H1 (cell line): Measurements from ENCODE around the gene HPD. TPM values are rescaled to one million over a fixed set of nuclear protein-coding genes. Genes with fewer than 3 reads are reported as not detected.

Source experiments
- CTCF ChIA-PET: fragments of 300-600 bp; sonication (Branson Sonifier 250); formaldehyde crosslinking; loops from one replicate; lab custom pipeline; 2021; ENCODE audit not compliant: partially characterized antibody; lab: Charles Lee
- POLR2A ChIA-PET: fragments of 300-600 bp; sonication (Branson Sonifier 250); formaldehyde crosslinking; loops from one replicate; lab custom pipeline; 2021; ENCODE audit warnings: inconsistent platforms; ENCODE audit not compliant: partially characterized antibody; lab: Charles Lee
- DNase-seq, 2 experiments: peaks; one replicate each; pipeline versions ENCODE4 v3.0.0 to v3.0.0-alpha.2; 2010 to 2022; ENCODE audit warnings: low spot score in 2 of 2, low read depth in 1 of 2, mixed read lengths in 1 of 2
- FAIRE-seq: peaks from 2 replicates; lab custom pipeline; 2011; peaks lifted over from hg19 to GRCh38; lab: Jason Lieb, UNC
- H2AFZ ChIP-seq: 2 replicates; pipeline ENCODE4 v1.8.1; 2012; ENCODE audit warnings: low read length, inconsistent platforms
- H2AK5ac ChIP-seq: 2 replicates; pipeline ENCODE4 v1.6.1; 2013; ENCODE audit warnings: low read depth, low read length
- H2BK120ac ChIP-seq: replicated peaks from 2 replicates; pipeline ENCODE3; 2013; ENCODE audit warnings: low read depth, low read length, inconsistent platforms
- H2BK12ac ChIP-seq: 2 replicates; pipeline ENCODE4 v1.6.1; 2013; ENCODE audit warnings: low read depth, low read length
- H2BK15ac ChIP-seq: 2 replicates; pipeline ENCODE4 v1.6.1; 2013; ENCODE audit warnings: low read length
- H2BK20ac ChIP-seq: 2 replicates; pipeline ENCODE4 v1.6.1; 2013; ENCODE audit warnings: low read length
- H2BK5ac ChIP-seq: 2 replicates; pipeline ENCODE4 v1.6.1; 2013; ENCODE audit warnings: low read depth, low read length
- H3K14ac ChIP-seq: 2 replicates; pipeline ENCODE4 v1.6.1; 2013; ENCODE audit warnings: inconsistent platforms; ENCODE audit not compliant: insufficient read length
- H3K18ac ChIP-seq: 2 replicates; pipeline ENCODE4 v1.6.1; 2013; ENCODE audit warnings: low read length; ENCODE audit errors: extremely low read depth
- H3K23ac ChIP-seq: 2 replicates; pipeline ENCODE4 v1.6.1; 2013; ENCODE audit warnings: inconsistent platforms; ENCODE audit not compliant: insufficient read length
- H3K23me2 ChIP-seq: 2 replicates; pipeline ENCODE4 v1.6.1; 2013; ENCODE audit warnings: low read depth, low read length
- H3K27ac ChIP-seq: 2 replicates; pipeline ENCODE4 v1.6.1; 2011; ENCODE audit warnings: low read depth, low read length, inconsistent platforms
- H3K27me3 ChIP-seq, 4 experiments: replicated peaks in 1 of 4; 1 replicate in 1 of 4; 2 replicates in 3 of 4; pipeline versions ENCODE4 v1.6.1 to v1.8.1; 2011 to 2013; ENCODE audit warnings: low read length in 3 of 4, mild to moderate bottlenecking in 3 of 4, inconsistent platforms in 2 of 4, mixed read lengths in 2 of 4, moderate library complexity in 1 of 4; ENCODE audit not compliant: control insufficient read depth in 3 of 4, insufficient read depth in 3 of 4; ENCODE audit errors: extremely low read depth in 1 of 4
- H3K36me3 ChIP-seq, 4 experiments: 2 replicates each; pipeline versions ENCODE4 v1.6.1 to v1.8.1; 2011 to 2013; ENCODE audit warnings: mild to moderate bottlenecking in 4 of 4, low read length in 3 of 4, moderate library complexity in 2 of 4, control low read depth in 1 of 4, inconsistent platforms in 1 of 4; ENCODE audit not compliant: insufficient read depth in 4 of 4, control insufficient read depth in 2 of 4
- H3K4ac ChIP-seq: replicated peaks from 2 replicates; pipeline ENCODE3; 2013; ENCODE audit warnings: low read length, low read depth, mixed read lengths, inconsistent platforms; ENCODE audit not compliant: insufficient read length
- H3K4me1 ChIP-seq, 4 experiments: replicated peaks in 1 of 4; 1 replicate in 1 of 4; 2 replicates in 3 of 4; pipeline versions ENCODE4 v1.6.1 to v1.8.1; 2011 to 2013; ENCODE audit warnings: low read length in 3 of 4, inconsistent platforms in 2 of 4, mixed read lengths in 1 of 4; ENCODE audit not compliant: insufficient read depth in 4 of 4, control insufficient read depth in 3 of 4
- H3K4me2 ChIP-seq, 2 experiments: 2 replicates each; pipeline versions ENCODE4 v1.6.1 to v1.8.1; 2011 to 2013; ENCODE audit warnings: low read depth in 2 of 2, low read length in 2 of 2, control low read depth in 1 of 2, inconsistent platforms in 1 of 2, mild to moderate bottlenecking in 1 of 2; ENCODE audit not compliant: insufficient read depth in 1 of 2
- H3K4me3 ChIP-seq, 4 experiments: fragments of 200-600, 300-600 bp in 1 of 4; sonication (generic), shearing (Covaris generic), sonication (Bioruptor Twin) in 1 of 4; 2 replicates each; pipeline versions ENCODE4 v1.5.1 to v1.8.1; 2011 to 2016; ENCODE audit warnings: low read length in 4 of 4, low read depth in 3 of 4, control low read depth in 2 of 4, inconsistent platforms in 2 of 4, mild to moderate bottlenecking in 2 of 4, mixed read lengths in 1 of 4, moderate library complexity in 1 of 4; ENCODE audit not compliant: insufficient read depth in 2 of 4; ENCODE audit errors: extremely low read depth in 1 of 4
- H3K56ac ChIP-seq: replicated peaks from 2 replicates; pipeline ENCODE3; 2013; ENCODE audit warnings: low read depth, mild to moderate bottlenecking, mixed read lengths, low read length, inconsistent platforms; ENCODE audit not compliant: insufficient read length
- H3K79me1 ChIP-seq: 2 replicates; pipeline ENCODE4 v1.6.1; 2013; ENCODE audit warnings: low read depth, low read length, control low read depth
- H3K79me2 ChIP-seq, 2 experiments: 2 replicates each; pipeline versions ENCODE4 v1.6.1 to v1.8.1; 2012 to 2013; ENCODE audit warnings: low read length in 2 of 2, mild to moderate bottlenecking in 2 of 2, inconsistent platforms in 1 of 2; ENCODE audit not compliant: insufficient read depth in 2 of 2, control insufficient read depth in 1 of 2
- H3K9ac ChIP-seq, 4 experiments: replicated peaks in 1 of 4; 1 replicate in 1 of 4; 2 replicates in 3 of 4; pipeline versions ENCODE4 v1.6.1 to v1.8.1; 2011 to 2013; ENCODE audit warnings: low read depth in 3 of 4, low read length in 3 of 4, control low read depth in 2 of 4, mild to moderate bottlenecking in 2 of 4, moderate library complexity in 2 of 4, inconsistent platforms in 1 of 4; ENCODE audit errors: extremely low read depth in 1 of 4
- H3K9me3 ChIP-seq, 2 experiments: 2 replicates each; pipeline versions ENCODE4 v1.6.1 to v1.8.1; 2012 to 2013; ENCODE audit warnings: mild to moderate bottlenecking in 2 of 2, moderate library complexity in 2 of 2, control low read depth in 1 of 2, inconsistent platforms in 1 of 2, low read depth in 1 of 2, low read length in 1 of 2, mixed read lengths in 1 of 2; ENCODE audit not compliant: insufficient read depth in 2 of 2
- H4K20me1 ChIP-seq, 2 experiments: replicated peaks in 1 of 2; 2 replicates each; pipeline versions ENCODE3 to v1.8.1; 2011 to 2013; ENCODE audit warnings: inconsistent platforms in 2 of 2, low read length in 2 of 2, mild to moderate bottlenecking in 1 of 2; ENCODE audit not compliant: insufficient read depth in 2 of 2, control insufficient read depth in 1 of 2
- H4K5ac ChIP-seq: 2 replicates; pipeline ENCODE4 v1.6.1; 2013; ENCODE audit warnings: low read length, low read depth, mixed read lengths, inconsistent platforms; ENCODE audit not compliant: insufficient read length
- H4K8ac ChIP-seq: 2 replicates; pipeline ENCODE4 v1.8.0; 2013; ENCODE audit warnings: mild to moderate bottlenecking, moderate library complexity, low read length, inconsistent platforms; ENCODE audit not compliant: insufficient read depth; ENCODE audit errors: extremely low read depth
- H4K91ac ChIP-seq: replicated peaks from 2 replicates; pipeline ENCODE3; 2013; ENCODE audit warnings: low read length, mixed read lengths, inconsistent platforms; ENCODE audit not compliant: insufficient read length
- BACH1 ChIP-seq: IDR thresholded peaks from 2 replicates; pipeline ENCODE4 v1.6.1; 2012; ENCODE audit warnings: low read length, improper control_type of control experiment
- CREB1 ChIP-seq: IDR thresholded peaks from 2 replicates; pipeline ENCODE4 v1.6.1; 2012; ENCODE audit warnings: inconsistent platforms
- JUN ChIP-seq: IDR thresholded peaks from 2 replicates; pipeline ENCODE4 v1.6.1; 2011; ENCODE audit warnings: low read depth, mild to moderate bottlenecking, improper control_type of control experiment, low read length
- PHF8 ChIP-seq: fragments of 200-600 bp; sonication (generic); conservative IDR thresholded peaks from 2 replicates; pipeline ENCODE4 v1.7.1; 2012; ENCODE audit warnings: low read depth, mild to moderate bottlenecking, inconsistent platforms, low read length, moderate library complexity
- POLR2AphosphoS5 ChIP-seq: IDR thresholded peaks from 2 replicates; pipeline ENCODE4 v1.6.1; 2011; ENCODE audit warnings: low read depth, low read length
- RBBP5 ChIP-seq: IDR thresholded peaks from 2 replicates; pipeline ENCODE4 v1.7.1; 2012; ENCODE audit warnings: low read depth, mild to moderate bottlenecking, inconsistent platforms, low read length, moderate library complexity, borderline replicate concordance
- RXRA ChIP-seq: IDR thresholded peaks from 2 replicates; pipeline ENCODE4 v1.6.1; 2011; ENCODE audit warnings: low read depth, mild to moderate bottlenecking, low read length, moderate library complexity; ENCODE audit not compliant: insufficient read depth
- SAP30 ChIP-seq: fragments of 300-600 bp; sonication (generic); IDR thresholded peaks from 2 replicates; pipeline ENCODE4 v1.7.1; 2012; ENCODE audit warnings: low read length, moderate library complexity, mild to moderate bottlenecking, inconsistent platforms; ENCODE audit not compliant: insufficient read depth, insufficient replicate concordance
- TEAD4 ChIP-seq: IDR thresholded peaks from 2 replicates; pipeline ENCODE4 v1.6.1; 2012; ENCODE audit warnings: low read depth, low read length, inconsistent platforms, mixed read lengths
- YY1 ChIP-seq: IDR thresholded peaks from 2 replicates; pipeline ENCODE4 v1.6.1; 2011; ENCODE audit warnings: low read depth, mild to moderate bottlenecking, low read length
- whole genome bisulfite sequencing, 2 experiments: shearing (Covaris generic) in 1 of 2; methylation state at CpG; one replicate each; pipeline versions ENCODE4 v1.1.6 to v1.1.7; 2013 to 2015; ENCODE audit warnings: low lambda C conversion rate in 2 of 2, mixed read lengths in 2 of 2, inconsistent platforms in 1 of 2, low coverage in 1 of 2, missing lambda C conversion rate in 1 of 2; ENCODE audit not compliant: insufficient replicate concordance in 2 of 2, insufficient coverage in 1 of 2, insufficient read length in 1 of 2; ENCODE audit errors: extremely low coverage in 1 of 2, missing lambda C conversion rate in 1 of 2; 5-methylcytosine and 5-hydroxymethylcytosine counted together
- polyA plus RNA-seq, 7 experiments: library from polyadenylated mRNA; depleted of rRNA in 3 of 7; stranded (reverse) in 5 of 7; unstranded in 2 of 7; fragments of >200 nt in 5 of 7; fragments of 200-250 nt in 2 of 7; gene quantifications; 1 replicate in 5 of 7; 2 replicates in 1 of 7; 4 replicates in 1 of 7; pipeline versions ENCODE4 v1.2.1 to v1.2.3, GENCODE V29; 2011 to 2013; ENCODE audit warnings: missing spikeins in 2 of 7, mixed read lengths in 2 of 7
- total RNA-seq: library from RNA; stranded (reverse); fragmentation: NEBNext Ultra II Directional; extraction: Animal tissue kit (Norgen Biotek cat#: 25700); gene quantifications from 2 replicates; pipeline ENCODE4 v1.2.1, GENCODE V29; 2021

HPD gene
- total and polyA plus RNA-seq, 2 of the 8 experiments (the other 6 are each of a cell fraction or from before 2014, with no cell fraction given), result 0.48 to 0.56 TPM

DNA sequence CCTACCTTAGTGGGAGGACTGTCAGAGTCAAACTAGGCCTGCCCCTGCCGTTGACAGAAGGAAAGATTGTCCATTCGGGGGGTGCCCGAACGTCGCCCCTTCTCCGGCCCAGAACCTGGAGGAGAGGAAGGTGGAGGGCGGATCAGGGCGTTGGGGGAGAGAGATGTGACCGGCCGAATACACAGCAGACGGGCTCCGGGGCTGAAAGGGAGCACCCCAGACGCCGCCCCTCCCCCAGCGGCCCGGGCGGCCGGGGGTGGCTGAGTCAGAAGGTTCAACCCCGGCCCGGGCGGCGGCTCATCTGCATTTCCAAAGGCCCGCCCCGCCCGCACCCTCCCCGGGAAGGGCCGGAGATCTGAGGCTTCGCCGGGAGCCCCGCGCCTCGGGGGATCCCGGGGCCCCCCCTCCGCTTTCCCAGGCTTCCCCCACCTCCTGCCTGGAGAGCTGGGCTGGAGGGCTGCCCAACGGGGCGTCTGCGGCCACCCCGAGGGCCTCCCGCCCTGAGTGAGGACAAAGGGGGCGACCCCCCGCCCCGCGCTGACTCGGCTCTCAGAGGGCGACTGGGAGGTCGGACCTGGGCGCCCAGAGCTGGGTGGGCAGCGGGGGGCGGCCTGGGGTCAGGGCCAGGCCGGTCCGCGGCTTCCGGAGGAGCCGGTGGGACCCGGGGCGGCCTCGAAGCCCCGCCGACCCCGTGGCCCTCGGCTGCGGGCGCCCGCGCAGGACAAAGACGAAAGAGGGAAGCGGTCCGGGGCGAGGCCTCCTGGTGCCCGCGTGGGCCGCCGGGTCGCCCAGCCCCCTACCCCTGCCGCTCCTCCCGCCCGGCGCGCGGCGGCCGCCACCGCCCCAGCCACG is 58.6 kb downstream of the HPD start:
- Histone ChIP-seq H3K9ac (peak overlapping the region; percentile 56 to 100 (median 98); a peak in 6 of 7 replicates), H3K23me2 (peaks cover 23% of the 10 kb centered on the region; the same call in 1 of the 2 replicates), H3K18ac (no peak overlapping the region; the same call in 1 of the 2 replicates), H3K4me3 (peak overlapping the region; percentile 70 to 88 (median 81)), H2BK5ac (peak overlapping the region; percentile 12; the same call in 1 of the 2 replicates), H3K23ac (no peak overlapping the region), H2BK15ac (no peak overlapping the region; the same call in 1 of the 2 replicates), H3K79me1 (0 out of 2 replicates have a peak, but pooled peaks cover 6% of the 10 kb centered on the region), H3K36me3 (peaks cover 0 to 16% (median 3%) of the 10 kb centered on the region in 4 experiments; a peak in 4 of 8 replicates), H3K56ac (peak overlapping the region; percentile 84), H2BK120ac (no peak overlapping the region), H3K4me1 (peaks cover 11 to 28% (median 19%) of the 10 kb centered on the region in 4 experiments), H2BK12ac (no peak overlapping the region), H3K14ac (no peak overlapping the region), H4K20me1 (peaks cover 6 to 13% of the 10 kb centered on the region in 2 experiments), H3K4me2 (peak overlapping the region; percentile 83 to 92), H3K79me2 (peaks cover 0 to 38% of the 10 kb centered on the region in 2 experiments; a peak in 2 of 4 replicates), H3K4ac (peak overlapping the region; percentile 59), H2BK20ac (no peak overlapping the region), H4K8ac (peak overlapping the region; percentile 100), H3K27me3 (no peaks in the 10 kb centered on the region), H4K91ac (peak overlapping the region; percentile 89), H4K5ac (peak overlapping the region; percentile 58), H3K27ac (peak overlapping the region; percentile 97), H3K9me3 (no peaks in the 10 kb centered on the region), H2AK5ac (no peak overlapping the region), H2AFZ (no peak overlapping the region)
- 2% methylated on average over 6 of the region's 84 CpGs; no CpG with 5 or more reads in 1 of the 2 experiments for WGBS, 2 experiments
- FAIRE-seq (no peak), DNase-seq (no peak)
- ChIA-PET POLR2A (interaction anchor here (0.6 to 34.9 kb wide), 15 partner anchors 0 to 222 kb away, joined by 3 to 958 read pairs (median 5); partner anchors contain the start of genes PSMD9, RHOF and SETD1B), CTCF (interaction anchor here (0.6 to 10.8 kb wide), 4 partner anchors 8 to 300 kb away, joined by 4 to 363 read pairs (median 84); partner anchors contain the start of gene SETD1B)
- TF ChIP-seq TEAD4, result no peak
- TF ChIP-seq BACH1, result no peak
- no peak for TF ChIP-seq JUN
- no peak for TF ChIP-seq RBBP5
- 0 out of 2 replicates have a peak, but pooled peaks have one; percentile 32 for TF ChIP-seq RXRA
- TF ChIP-seq POLR2AphosphoS5, result peak; percentile 31; the same call in 1 of the 2 replicates
- peak; percentile 36; the same call in 1 of the 2 replicates for TF ChIP-seq PHF8
- TF ChIP-seq CREB1, result no peak
- TF ChIP-seq YY1, result no peak
- no peak for TF ChIP-seq SAP30
